NCI-H82 treated with DMSO at 0.1 percent for 48 hours (cell line): Measurements from ENCODE around the gene KRTAP5-11.
"Not testable (repeated sequence)": the region's sequence is repeated elsewhere in the genome, so short reads cannot be mapped to it uniquely, and the experiment has no call there.

Experiments used
- DNase-seq: peaks from one replicate; lab custom pipeline; 2025; ENCODE audit not compliant: unreplicated experiment; lab: John Stamatoyannopoulos, UW

KRTAP5-11 gene

DNA sequence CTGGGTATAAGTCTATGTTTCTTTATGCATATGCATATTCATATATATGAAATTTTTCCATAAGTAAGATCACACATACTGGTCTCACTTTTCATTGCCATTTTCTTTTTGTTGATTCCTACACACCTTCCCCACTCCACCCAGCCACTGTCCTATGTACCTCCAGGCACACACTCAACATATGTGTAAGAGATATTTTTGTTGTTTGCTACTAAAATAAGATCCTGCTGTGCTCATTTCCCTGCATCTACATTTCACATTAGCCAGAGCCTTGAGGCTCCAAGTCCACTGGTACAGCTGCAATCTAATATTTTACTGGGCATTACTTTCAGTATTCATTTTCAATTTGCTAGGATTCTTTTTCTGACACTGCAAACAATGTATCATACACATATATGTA lies 25.4 kb downstream of the KRTAP5-11 start:
- DNase-seq: no peak

DNA sequence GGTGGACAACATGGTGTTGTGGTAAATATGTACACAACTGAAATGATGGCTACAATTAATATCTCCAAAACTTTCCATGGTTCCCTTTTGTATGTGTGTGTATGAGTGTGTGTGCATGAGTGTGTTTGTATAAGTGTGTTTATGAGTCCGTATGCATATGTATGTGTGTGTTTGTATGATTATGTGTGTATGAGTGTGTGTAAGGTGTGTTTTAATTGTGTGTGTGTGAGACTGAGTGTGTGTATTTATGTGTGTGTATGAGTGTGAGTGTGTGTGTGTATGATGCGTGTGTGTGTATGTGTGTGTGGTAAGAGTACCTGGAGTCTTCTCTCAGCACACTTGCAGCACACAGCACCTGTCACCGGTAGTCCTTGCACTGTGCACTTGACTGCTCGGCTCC lies 26.7 kb downstream of the KRTAP5-11 start:
- DNase-seq: no peak

DNA sequence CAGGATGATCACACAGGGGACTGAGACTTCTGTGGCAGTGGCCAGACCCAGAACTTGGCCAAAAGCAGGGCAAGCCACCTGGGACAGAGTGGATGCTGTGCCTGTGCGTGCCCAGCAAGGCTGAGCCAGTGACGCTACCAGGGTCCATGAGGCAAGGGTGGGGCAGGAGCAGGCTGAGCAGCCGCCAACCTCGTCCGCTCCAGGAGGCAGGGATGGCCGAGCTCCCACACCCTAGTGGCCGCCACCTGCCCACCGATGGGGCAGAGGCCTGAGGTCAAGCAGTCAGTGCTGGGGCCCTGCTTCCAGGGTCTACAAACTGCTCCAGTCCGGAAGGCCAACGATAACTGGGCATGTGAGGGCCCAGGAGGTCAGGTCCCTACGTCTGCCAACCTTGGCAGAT lies 27.2 kb downstream of the KRTAP5-11 start:
- no peak for DNase-seq

DNA sequence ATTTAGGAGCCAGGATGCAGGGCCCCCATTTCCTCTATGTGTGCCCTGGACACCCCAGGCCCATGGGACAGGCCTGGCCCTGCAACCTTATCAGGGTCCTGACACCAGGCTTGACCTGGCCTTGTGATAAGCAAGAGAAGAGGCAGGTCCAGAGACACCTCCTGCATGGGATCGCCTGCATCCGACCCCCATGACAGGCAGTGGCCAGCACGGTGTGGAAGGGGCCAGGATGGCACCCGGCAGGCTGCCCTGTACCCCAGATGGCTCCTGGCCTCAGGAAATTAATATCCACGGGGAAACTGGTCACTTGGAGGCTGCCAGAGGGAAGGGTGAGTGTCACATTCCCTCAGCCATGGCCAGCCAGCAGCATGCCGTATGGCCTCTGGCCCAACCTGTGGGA lies 27.7 kb downstream of the KRTAP5-11 start:
- DNase-seq: no peak

DNA sequence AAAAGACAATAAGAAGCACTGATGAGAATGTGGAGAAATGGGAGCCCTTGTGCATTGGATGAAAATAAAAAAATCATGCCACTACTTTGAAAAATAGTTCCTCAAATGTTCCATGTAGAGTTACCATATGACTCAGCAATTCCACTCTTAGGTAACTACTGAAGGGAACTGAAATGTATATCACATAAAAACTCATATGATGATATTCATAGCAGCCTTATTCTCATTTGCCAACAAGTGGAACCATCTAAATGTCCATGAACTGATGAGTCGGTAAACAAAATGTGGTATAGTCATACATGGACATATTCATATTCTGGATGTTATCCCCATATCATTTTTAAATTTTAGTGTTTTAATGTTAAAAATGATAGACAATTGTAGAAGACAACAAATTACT lies 31.0 kb downstream of the KRTAP5-11 start:
- DNase-seq: no peak

DNA sequence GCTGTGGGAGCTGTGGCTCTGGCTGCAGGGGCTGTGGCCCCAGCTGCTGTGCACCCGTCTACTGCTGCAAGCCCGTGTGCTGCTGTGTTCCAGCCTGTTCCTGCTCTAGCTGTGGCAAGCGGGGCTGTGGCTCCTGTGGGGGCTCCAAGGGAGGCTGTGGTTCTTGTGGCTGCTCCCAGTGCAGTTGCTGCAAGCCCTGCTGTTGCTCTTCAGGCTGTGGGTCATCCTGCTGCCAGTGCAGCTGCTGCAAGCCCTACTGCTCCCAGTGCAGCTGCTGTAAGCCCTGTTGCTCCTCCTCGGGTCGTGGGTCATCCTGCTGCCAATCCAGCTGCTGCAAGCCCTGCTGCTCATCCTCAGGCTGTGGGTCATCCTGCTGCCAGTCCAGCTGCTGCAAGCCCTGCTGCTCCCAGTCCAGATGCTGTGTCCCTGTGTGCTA lies 33.9 kb downstream of the KRTAP5-11 start:
- no peak for DNase-seq

DNA sequence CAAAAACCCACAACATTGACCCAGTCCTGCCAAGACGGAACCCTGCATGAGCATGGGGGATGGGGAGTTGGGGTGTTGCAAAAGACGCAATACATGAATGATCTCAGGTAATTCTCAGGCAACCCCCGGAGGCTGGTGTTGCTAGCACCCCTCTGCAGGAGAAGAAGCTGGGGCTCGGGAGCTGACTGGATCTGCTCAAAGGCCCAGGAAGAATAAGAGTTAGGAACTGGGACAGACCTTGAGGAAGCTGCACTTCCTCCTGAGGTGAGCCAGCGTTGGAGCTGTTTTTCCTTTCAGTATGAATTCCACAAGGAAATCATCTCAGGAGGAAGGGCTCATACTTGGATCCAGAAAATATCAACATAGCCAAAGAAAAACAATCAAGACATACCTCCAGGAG lies 34.6 kb downstream of the KRTAP5-11 start, which contains the start of gene KRTAP5-9:
TSS of gene KRTAP5-9 (plus strand) at position 301 of the 400 bp plus-strand sequence. CDS start 238 bp downstream, outside the sequence.
- DNase-seq: no peak

DNA sequence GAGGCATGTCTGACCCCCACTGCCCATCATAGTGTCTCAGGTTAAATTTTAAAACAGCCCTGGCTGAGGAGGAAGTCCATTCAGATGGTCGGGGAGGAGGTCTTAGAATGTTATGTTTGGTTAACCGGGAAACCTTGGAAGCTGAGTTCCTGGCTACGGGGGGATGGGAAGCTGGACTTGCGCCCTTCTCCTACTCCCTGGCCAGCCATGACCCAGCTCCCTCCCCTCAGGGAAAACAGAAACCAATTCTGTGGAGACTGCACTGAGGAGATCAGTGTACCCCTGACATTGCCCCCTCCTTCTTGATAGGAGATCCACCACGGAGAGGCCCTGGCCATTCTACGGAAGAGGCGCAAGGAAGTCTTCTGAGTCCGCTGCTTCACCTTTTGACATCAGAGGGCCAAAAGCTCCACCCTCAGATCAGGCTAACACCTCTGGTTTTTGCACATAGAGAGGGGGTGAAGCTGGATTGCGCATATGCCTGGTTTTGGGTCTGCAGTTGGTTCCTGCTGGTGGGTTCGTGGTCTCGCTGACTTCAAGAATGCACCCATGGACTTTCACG lies 37.2 kb downstream of the KRTAP5-11 start:
- no peak for DNase-seq

DNA sequence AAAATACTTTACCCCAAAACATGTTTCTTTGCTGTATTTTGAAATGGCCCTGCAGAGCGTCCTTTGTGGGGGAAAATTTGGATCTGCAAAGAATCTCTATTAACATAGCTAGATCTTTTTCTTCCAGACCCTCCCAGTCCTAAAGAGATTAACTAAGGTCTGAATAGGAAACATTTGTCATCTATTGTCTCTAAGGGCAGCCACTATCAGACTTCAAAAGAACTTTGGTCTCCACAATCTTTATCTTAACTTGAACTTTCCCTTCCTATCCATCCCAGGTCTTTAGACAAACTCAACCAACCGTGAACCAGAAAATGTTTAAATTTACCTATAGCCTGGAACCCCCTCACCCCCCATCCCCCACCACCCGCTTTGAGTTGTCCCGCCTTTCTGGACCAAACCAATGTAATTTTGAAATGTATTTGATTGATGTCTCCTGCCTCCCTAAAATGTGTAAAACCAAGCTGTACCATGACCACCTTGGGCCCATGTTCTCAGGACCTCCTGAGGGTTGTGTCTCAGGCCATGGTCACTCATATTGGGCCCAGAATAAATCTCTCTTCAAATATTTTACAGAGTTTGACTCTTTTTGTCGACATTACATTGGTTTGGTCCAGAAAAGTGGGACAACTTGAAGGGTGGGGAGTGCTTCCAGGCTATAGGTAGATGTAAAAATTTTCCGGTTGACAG lies 38.0 kb downstream of the KRTAP5-11 start:
- DNase-seq: no peak

DNA sequence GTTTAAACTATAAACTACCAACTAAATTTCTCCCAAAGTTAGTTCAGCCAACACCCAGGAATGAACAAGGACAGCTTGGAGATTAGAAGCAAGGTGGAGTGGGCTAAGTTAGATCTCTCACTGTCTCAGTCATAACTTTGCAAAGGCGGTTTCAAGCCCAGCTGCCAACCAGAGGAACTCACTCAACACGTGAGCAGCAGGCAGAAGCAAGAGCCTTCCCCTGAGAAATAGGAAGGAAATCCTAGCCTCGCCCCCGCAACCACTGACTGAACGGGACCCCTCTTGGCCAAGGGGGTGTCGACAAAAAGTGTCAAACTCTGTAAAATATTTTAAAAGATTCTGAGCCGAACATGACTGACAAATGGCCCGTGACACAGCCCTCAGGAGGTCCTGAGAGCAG lies 38.8 kb downstream of the KRTAP5-11 start:
- no peak for DNase-seq

DNA sequence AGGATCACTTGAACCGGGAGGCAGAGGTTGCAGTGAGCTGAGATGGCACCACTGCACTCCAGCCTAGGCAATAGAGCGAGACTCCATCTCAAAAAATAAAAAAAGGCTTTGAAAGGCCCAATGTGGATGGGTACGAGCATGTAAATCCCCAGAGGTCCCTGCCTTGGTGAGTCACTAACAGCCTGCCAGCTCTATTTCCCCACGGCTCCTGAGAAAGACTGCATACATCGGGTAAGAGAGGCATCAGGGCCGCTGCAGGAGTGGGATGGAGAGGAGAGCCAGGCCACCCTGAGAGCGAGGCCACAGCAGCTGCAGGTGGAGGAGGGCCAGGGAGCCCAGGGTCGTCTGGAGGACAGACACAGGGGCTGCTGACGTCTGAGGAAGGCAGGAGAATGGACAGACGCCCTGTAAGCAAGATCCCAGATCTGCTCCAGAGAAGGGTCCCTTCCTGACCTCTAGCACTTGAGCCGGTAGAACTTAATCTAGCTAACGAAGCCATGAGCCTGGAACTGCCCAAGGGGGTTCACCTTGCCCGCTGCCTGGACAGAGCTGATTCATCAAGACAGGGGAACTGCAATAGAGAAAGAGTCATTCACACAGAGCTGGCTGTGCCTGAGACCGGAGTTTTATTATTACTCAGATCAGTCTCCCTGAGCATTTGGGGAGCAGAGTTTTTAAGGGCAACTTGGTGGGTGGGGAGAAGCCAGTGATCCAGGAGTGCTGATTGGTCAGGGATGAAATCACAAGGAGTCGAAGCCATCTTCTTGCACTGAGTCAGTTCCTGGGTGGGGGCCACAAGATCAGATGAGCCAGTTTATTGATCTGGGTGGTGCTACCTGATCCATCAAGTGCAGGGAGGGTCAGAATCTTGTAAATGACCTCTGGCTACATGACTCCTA lies 39.5 kb downstream of the KRTAP5-11 start:
- no peak for DNase-seq

DNA sequence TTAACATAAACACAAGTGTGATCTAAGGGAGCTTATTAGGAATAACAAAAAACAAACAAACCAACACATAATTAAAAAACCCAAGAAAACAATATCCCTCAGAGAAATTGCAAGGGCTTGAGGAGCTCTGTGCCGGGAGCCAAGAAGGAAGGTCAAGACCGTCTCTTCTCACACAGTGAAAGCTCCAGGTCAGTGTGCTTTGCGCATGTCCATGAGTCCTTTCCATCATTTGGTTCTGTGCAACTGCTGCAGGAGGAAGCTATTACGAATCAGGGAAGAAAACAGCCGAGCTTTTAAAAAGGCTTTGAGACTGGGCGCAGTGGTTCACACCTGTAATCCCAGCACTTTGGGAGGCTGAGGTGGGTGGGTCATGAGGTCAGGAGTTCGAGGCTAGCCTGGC lies 40.3 kb downstream of the KRTAP5-11 start:
- no peak for DNase-seq

DNA sequence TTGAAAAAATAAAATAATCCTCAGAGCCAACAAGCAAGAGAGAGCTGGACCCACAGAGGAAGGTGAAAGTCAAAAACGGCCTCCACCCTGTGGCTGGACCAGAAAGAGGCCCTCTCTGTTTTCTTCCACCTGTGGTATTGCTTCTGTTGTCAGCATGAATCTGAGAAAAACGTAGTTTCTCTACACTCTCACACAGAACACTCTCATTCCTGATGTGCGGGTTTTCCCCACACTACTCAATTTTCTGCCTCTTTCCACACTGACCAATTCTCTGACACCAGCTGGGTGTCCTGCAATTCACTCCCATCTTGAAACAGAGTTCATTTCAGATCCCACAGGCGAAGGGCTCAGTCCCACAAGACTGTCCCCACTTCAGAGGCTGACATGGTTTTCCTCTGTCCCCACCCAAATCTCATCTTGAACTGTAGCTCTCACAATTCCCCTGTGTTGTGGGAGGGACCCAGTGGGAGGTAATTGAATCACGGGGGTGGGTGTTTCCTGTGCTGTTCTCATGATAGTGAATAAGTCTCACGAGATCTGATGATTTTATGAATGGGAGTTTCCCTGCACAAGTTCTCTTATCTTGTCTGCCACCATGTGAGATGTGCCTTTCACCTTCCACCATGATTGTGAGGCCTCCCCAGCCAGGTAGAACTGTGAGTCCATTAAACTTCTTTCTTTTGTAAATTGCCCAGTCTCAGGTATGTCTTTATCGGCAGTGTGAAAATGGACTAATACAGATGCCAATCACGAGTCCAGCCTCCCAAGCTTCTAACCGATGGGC lies 42.0 kb downstream of the KRTAP5-11 start:
- not testable (repeated sequence) for DNase-seq

DNA sequence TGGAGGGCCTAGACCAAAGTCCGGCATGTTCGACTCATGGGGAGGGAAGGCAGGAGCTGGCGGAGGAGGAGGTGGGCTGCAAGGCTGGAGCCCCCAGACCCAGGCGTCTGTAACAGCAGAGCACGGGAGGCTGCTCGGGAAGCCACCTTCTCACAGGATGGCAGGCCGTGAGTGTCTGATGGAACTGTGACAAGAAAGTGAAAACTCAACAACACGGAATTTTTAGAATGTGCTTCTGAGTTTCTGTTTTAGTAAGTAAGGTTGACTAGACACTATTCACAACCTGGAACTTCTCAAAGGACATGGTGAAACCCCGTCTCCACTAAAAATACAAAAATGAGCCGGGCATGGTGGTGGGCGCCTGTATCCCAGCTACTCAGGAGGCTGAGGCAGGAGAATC lies 42.7 kb downstream of the KRTAP5-11 start:
- not testable (repeated sequence) for DNase-seq

DNA sequence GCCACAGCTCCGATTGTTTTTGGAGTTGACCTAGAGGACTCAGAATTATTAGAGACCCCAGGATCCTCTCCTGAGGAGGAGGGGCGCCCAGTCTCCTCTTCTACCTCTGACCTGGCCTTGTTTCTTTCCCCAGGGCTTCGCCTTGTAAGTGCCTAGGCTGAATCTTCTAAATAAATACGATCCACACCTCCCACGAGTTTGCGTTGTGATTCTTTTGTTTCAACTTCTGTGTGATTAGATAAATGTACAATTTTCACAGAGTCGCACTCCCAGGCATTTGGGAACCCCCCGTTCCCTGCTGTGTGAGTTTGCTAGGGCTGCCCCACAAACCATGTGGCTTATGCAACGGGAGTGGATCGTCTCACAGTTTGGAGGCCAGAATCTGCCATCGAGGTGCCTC lies 43.7 kb downstream of the KRTAP5-11 start:
- no peak for DNase-seq

DNA sequence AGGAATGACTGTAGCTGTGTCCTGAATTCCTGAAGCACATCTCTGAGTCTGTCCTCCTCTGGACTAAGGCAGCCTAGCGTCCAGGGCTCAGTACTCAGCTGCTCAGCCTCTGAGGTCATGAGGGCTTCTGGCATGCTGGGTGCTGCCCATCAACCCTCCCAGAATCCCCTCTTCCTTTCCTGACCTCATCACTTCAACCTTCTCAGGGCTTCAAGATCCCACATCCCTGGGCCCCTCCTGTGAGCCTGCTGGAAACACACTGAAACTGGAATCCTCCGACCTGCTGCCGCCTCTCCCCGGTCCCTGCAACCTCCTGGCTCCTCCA lies 44.0 kb downstream of the KRTAP5-11 start:
- no peak for DNase-seq

DNA sequence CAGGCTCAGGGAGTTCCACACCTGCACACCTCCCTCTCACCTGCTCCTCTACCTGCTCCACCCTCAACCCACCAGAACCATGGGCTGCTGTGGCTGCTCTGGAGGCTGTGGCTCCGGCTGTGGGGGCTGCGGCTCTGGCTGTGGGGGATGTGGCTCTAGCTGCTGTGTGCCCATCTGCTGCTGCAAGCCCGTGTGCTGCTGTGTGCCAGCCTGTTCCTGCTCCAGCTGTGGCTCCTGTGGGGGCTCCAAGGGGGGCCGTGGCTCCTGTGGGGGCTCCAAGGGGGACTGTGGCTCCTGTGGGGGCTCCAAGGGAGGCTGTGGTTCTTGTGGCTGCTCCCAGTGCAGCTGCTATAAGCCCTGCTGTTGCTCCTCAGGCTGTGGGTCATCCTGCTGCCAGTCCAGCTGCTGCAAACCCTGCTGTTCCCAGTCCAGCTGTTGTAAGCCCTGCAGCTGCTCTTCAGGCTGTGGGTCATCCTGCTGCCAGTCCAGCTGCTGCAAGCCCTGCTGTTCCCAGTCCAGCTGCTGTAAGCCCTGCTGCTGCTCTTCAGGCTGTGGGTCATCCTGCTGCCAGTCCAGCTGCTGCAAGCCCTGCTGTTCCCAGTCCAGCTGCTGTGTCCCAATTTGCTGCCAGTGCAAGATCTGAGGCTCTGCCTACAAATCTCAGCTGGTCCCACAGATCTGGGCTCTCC lies 44.6 kb downstream of the KRTAP5-11 start, which contains the start of gene KRTAP5-8:
TSS of gene KRTAP5-8 (plus strand) at position 49 of the 689 bp plus-strand sequence. CDS start at position 80, 31 bp downstream.
- not testable (repeated sequence) for DNase-seq

DNA sequence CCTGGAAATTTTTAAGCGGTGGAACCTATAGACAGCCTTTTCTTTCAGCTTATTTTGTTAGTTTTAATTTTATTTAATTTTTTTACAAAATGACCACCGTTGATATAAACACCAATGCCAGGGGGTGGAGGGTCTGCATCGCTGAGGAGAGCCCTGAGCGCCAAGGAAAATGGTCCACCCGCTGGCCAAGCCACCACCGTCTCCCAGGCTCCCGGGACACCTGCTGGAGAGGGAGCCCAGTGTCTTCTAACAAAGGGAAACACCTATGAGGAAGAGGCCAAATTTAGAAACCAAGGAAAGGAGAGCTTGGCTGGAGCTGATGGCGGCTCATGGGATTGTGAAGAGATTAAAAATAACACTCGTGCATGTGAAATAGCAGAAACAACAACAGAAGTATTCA lies 45.1 kb downstream of the KRTAP5-11 start:
- no peak for DNase-seq

DNA sequence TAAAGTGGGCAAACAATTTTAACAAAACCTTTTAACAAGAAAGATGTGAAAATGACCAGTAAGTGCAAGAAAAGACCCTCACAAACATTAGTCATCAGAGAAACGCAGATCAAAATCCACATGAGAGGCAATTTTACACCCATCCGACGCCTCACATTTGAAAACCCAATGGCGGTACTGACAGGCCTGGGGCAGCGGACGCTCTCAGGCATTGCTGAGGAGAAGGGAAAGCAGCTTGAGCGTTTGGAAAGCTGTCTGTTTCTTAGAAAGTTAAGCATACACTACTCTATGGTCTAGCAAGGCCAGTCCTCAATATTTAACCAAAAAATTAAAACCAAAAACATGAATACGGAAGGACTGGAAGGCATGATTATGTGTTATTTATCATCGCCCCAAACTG lies 46.9 kb downstream of the KRTAP5-11 start:
- DNase-seq: no peak
